Spleen (tissue), 11 donors: Measurements from ENCODE around the gene SLC47A2. TPM values are rescaled to one million over a fixed set of nuclear protein-coding genes. Genes with fewer than 3 reads are reported as not detected.

ENCODE experiments used
- DNase-seq: peaks from one replicate; pipeline ENCODE4 v3.0.0-alpha.2; 2020
- H3K27ac ChIP-seq, 8 donors: fragments of 200-600 bp; sonication (generic) in 7 of 8; 1 replicate in 4 of 8; 2 replicates in 4 of 8; pipeline versions ENCODE4 v1.5.0 to v1.8.0; 2016 to 2021; ENCODE audit warnings: inconsistent platforms in 4 of 8, mild to moderate bottlenecking in 4 of 8, moderate library complexity in 1 of 8
- H3K27me3 ChIP-seq, 7 donors: fragments of 200-600 bp; sonication (generic) in 6 of 7; replicated peaks in 1 of 7; 1 replicate in 4 of 7; 2 replicates in 3 of 7; pipeline versions ENCODE4 v1.5.0 to v1.8.0; 2016 to 2021; ENCODE audit warnings: inconsistent platforms in 3 of 7, mild to moderate bottlenecking in 1 of 7
- H3K36me3 ChIP-seq, 6 donors: fragments of 200-600 bp; sonication (generic) in 5 of 6; 1 replicate in 4 of 6; 2 replicates in 2 of 6; pipeline versions ENCODE4 v1.5.0 to v1.8.0; 2016 to 2021; ENCODE audit warnings: inconsistent platforms in 2 of 6
- H3K4me1 ChIP-seq, 6 donors: fragments of 200-600 bp; sonication (generic) in 5 of 6; 1 replicate in 3 of 6; 2 replicates in 3 of 6; pipeline versions ENCODE4 v1.5.0 to v1.8.0; 2016 to 2021; ENCODE audit warnings: inconsistent platforms in 3 of 6
- H3K4me3 ChIP-seq, 8 donors: fragments of 200-600 bp; sonication (generic) in 7 of 8; 1 replicate in 4 of 8; 2 replicates in 4 of 8; pipeline versions ENCODE4 v1.5.0 to v1.8.0; 2016 to 2021; ENCODE audit warnings: inconsistent platforms in 4 of 8, mild to moderate bottlenecking in 4 of 8, moderate library complexity in 2 of 8
- H3K9me3 ChIP-seq, 8 donors: fragments of 200-600 bp; sonication (generic) in 7 of 8; 1 replicate in 4 of 8; 2 replicates in 4 of 8; pipeline versions ENCODE4 v1.5.0 to v1.8.0; 2016 to 2021; ENCODE audit warnings: inconsistent platforms in 4 of 8
- CTCF ChIP-seq, 11 experiments: fragments of 200-600 bp in 7 of 11; fragments of 450-650 bp in 4 of 11; sonication (generic) in 4 of 11; IDR thresholded peaks in 8 of 11; conservative IDR thresholded peaks in 3 of 11; 1 replicate in 7 of 11; 2 replicates in 4 of 11; pipeline versions ENCODE4 v1.4.0 to v1.8.0; 2016 to 2021; ENCODE audit warnings: antibody characterized with exemption in 11 of 11, inconsistent platforms in 4 of 11, mild to moderate bottlenecking in 1 of 11
- POLR2A ChIP-seq, 3 donors: fragments of 450-650 bp; IDR thresholded peaks; one replicate each; pipeline ENCODE4 v1.5.1; 2017; ENCODE audit warnings: antibody characterized with exemption in 3 of 3, mild to moderate bottlenecking in 1 of 3
- POLR2AphosphoS5 ChIP-seq, 3 donors: sonication (generic); formaldehyde crosslinking; IDR thresholded peaks; one replicate each; pipeline ENCODE4 v1.5.1; 2017; ENCODE audit warnings: antibody characterized with exemption in 3 of 3
- WGBS, 5 donors: extraction: QIAGEN DNeasy Blood & Tissue Kit in 3 of 5; methylation state at CpG; one replicate each; pipeline versions ENCODE4 v1.1.5 to v1.1.7; 2013 to 2018; 5-methylcytosine and 5-hydroxymethylcytosine counted together
- intact Hi-C: fragments of 100-400 bp; cut with DNase I; formaldehyde crosslinking; loops from one replicate; pipeline ENCODE4 v1.15.0; 2023; ENCODE audit warnings: low total_unique reads
- polyA plus RNA-seq, 3 donors: library from polyadenylated mRNA; stranded (reverse); fragments of 200-250 nt; gene quantifications; one replicate each; pipeline ENCODE4 v1.2.1, GENCODE V29; 2013
- small RNA-seq, 4 donors: library from RNA; depleted of rRNA; stranded (forward); fragments of <200 nt; gene quantifications; one replicate each; pipeline ENCODE3, GENCODE V24; 2016
- total RNA-seq, 7 donors: library from RNA; depleted of rRNA in 3 of 7; stranded (reverse); fragments of >200 nt in 3 of 7; fragmentation: NEBNext Ultra II Directional in 4 of 7; extraction: Animal tissue kit (Norgen Biotek cat#: 25700) in 4 of 7; gene quantifications; one replicate each; pipeline versions ENCODE4 v1.1.0 to v1.2.1, GENCODE V29; 2016 to 2021
- donor health status: healthy with polysubstance abuse.
- donor health status: DM: no; HTN: no; CAD: no; lungs with moderate emphysema.
- donor health status: DM: no; HTN: no; CAD: no.
- donor health status: Bipolar disorder and iron deficiency.
- donor health status: healthy.
- donor health status: DM: no; HTN: no; CAD: no.
- donor health status: DM: yes; HTN: yes; CAD: no.

SLC47A2 gene
- total and polyA plus RNA-seq, 10 donors: 0.03 TPM; not detected in 9

GRCh38 chr17:19630035-19630434, 86.3 kb downstream of the SLC47A2 start:
- DNase-seq: no peak
- H3K9me3 ChIP-seq: no peaks in the 10 kb centered on the region
- no peak overlapping the region for H3K4me3 ChIP-seq
- TF ChIP-seq POLR2AphosphoS5 (IDR thresholded peaks at IDR 0.05) (no peak), CTCF (IDR thresholded peaks at IDR 0.05 in 8 of 11, conservative IDR thresholded peaks at IDR 0.05 in 3 of 11) (no peak), POLR2A (IDR thresholded peaks at IDR 0.05) (no peak)
- no peak overlapping the region for H3K27ac ChIP-seq
- intact Hi-C loops: no loop called here
- H3K36me3 ChIP-seq: no peaks in the 10 kb centered on the region
- H3K4me1 ChIP-seq: no peaks in the 10 kb centered on the region
- H3K27me3 ChIP-seq: peaks cover 0 to 2% (median 0%) of the 10 kb centered on the region in 7 donors
- WGBS, 5 donors: 78 to 93% (median 84%) methylated on average over 4 of the region's 4 CpGs

- WGBS, 5 donors: 70 to 87% (median 75%) methylated on average over 3 of the region's 3 CpGs
- Histone ChIP-seq H3K4me1 (no peaks in the 10 kb centered on the region), H3K36me3 (no peaks in the 10 kb centered on the region), H3K4me3 (no peak overlapping the region), H3K27ac (no peak overlapping the region), H3K9me3 (no peaks in the 10 kb centered on the region), H3K27me3 (no peaks in the 10 kb centered on the region)
- TF ChIP-seq POLR2AphosphoS5 (IDR thresholded peaks at IDR 0.05) (no peak), POLR2A (IDR thresholded peaks at IDR 0.05) (no peak), CTCF (IDR thresholded peaks at IDR 0.05 in 8 of 11, conservative IDR thresholded peaks at IDR 0.05 in 3 of 11) (no peak)
- no peak for DNase-seq
- intact Hi-C loops: no loop called here
Observed at GRCh38 chr17:19629449-19629848, 86.9 kb downstream of the SLC47A2 start.

Small RNA genes lying within 50 kb of the gene (small RNA-seq; reads per million reads assigned to genes)
- 0 reads per million in 4 donors for gene RF00322

Other genes starting within 250 kb of the SLC47A2 start
- 10 to 100 TPM in 2 of 7 donors, 1 to 10 TPM in 5; 3.6 to 23.0 (median 6.0) TPM for gene SLC47A1, start 182.7 kb downstream of the SLC47A2 start, total RNA-seq
- gene SLC47A1, start 182.7 kb downstream of the SLC47A2 start, polyA plus RNA-seq: 1 to 10 TPM; 1.2 to 2.4 (median 1.2) TPM
- gene ALDH3A2, start 67.8 kb downstream of the SLC47A2 start, total RNA-seq: 10 to 100 TPM; 26.7 to 73.1 (median 68.1) TPM
- 10 to 100 TPM; 14.4 to 22.3 (median 15.4) TPM for gene ALDH3A2, start 67.8 kb downstream of the SLC47A2 start, polyA plus RNA-seq
- 10 to 100 TPM in 1 of 7 donors, 1 to 10 TPM in 2, under 1 TPM in 3, not detected in 1; 0.54 to 16.1 (median 0.90) TPM for gene ALDH3A1, start 31.7 kb upstream of the SLC47A2 start, total RNA-seq
- 1 to 10 TPM in 1 of 3 donors, under 1 TPM in 2; 0.36 to 1.2 (median 0.52) TPM for gene ALDH3A1, start 31.7 kb upstream of the SLC47A2 start, polyA plus RNA-seq
- 10 to 100 TPM; 12.2 to 20.9 (median 18.1) TPM for gene ULK2, start 151.4 kb upstream of the SLC47A2 start, total RNA-seq
- 1 to 10 TPM; 2.7 to 5.2 (median 3.6) TPM for gene ULK2, start 151.4 kb upstream of the SLC47A2 start, polyA plus RNA-seq